Measurements from ENCODE around the gene MAP4K1.
A peak's percentile ranks its signal among the peaks of the same experiment; 100 is the strongest.
"Not testable (repeated sequence)": the region's sequence is repeated elsewhere in the genome, so short reads cannot be mapped to it uniquely, and the experiment has no call there.

The MAP4K1 gene

DNA sequence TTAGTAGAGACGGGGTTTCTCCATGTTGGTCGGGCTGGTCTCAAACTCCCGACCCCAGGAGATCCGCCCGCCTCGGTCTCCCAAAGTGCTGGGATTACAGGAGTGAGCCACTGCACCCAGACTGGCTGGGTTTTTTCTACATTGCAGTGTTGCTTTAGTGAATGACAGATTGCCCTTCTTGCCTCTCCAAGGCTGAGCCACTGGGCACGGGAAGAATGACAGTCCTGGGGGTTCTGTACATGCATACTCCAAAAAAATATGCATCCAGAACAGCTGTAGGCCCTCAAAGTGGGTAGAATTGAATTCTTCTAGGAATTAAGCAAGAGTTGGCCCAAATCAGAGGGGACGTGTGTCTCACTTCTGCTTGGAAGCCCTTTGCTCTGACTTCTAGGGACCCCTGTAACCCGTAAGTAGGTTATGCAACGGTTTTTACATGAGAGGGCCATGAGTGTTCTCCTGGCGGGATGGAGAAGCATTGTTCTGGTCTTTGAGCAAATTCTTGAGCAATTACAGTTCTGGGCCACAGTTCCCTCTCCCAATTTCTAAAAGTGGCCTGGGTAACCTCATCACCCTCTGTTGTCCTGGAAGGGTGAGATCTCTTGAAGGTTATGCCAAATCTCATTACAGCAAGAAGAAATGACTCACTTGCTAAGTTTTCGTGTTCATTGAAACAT lies 33.3 kb upstream of the MAP4K1 start:
- no peak for DNase-seq

DNA sequence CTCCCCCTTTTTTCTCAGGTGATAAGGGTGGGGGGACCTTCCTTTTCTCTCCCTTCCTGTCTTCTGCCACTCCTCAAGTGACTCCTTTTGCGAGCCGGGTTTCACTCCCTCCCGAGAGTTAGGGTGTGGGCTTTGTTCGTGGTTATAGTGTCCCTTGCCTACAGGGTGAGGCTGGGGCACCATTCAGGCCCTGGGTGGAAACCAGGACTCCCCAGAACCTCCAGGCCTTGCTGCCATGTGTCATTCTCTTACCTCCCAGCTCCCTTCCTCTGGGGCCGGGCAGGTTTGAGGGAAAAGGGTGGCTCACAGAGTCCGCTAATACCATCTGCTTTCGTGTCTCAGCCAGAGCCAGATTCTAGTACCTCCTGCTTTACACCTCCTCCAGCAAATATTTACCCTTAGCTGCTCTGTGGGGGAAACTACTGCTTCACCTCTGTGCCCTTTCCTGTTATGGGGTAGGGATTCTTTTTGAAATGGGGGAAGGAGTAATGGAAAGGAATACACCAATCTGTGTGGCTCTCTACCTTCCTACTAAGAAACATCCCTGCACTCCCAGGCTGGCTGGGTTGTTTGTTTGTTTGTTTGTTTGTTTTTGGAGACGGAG lies 32.5 kb upstream of the MAP4K1 start:
- DNase-seq: no peak

DNA sequence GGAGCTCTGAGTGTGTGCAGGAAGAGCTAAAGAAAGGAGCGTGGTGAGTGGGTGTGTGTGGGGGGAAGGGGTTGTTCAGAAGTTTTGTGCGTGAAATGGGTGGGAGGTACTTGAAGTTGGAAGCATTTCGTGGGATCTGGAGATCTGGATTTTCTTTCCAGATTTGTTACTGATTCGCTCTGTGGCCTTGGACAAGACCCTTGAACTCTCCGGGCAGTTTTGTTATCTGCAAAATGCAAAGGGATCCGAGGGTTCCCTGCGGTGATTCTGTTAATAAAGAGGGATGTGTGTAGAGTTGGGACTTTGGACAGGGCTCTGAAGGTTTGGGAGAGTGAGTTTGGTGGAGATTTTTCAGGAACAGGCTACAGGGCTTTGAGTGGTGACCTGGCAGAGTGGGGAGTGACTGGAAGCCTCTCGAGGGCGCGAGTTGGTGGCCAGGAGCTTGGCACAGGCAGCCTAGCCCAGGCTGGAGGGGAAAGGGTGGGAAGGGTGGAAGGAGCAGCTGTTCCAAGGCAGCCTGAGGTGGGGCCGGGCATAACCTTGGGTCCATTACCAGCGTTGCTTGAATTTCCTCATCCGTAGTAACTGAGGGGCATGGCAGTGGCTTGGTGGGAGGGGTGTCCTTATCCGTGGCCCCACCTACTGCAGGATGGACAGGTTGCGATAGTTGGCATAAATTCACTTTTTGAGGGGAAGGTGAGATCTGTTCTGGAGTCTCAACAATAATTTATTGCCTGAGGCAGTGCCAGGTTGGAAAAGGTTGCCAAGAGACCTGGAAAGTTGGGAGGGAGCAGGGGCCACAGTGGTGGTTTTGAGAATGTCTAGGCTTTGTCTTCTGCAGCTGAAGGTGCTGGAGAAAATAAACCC lies 31.8 kb upstream of the MAP4K1 start:
- no peak for DNase-seq

DNA sequence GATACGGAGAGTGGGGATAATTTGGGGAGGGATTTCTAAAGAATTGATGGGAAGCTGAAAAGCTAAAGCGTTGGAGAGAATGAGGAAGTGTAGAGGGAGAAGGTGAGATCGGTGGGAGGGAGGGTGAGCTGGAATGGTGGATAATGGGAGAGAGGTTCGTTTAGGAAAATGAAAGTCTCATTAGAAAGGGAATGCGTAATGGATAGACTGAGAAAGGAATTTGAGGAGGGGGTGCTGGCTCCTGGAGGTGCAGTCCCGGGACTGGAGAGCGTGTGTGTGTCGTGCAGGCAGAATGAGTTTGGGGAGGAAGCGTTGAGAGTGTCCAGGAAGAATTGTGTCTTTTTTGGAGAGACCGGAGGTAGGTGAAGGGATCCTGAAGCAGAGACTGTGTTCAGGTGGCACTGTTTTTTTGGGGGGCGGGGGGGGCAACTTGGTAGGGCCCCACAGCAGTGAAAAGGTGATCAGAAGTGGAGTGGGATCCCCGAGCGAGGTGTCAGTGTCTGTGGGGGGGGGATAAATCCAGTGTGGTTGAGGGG lies 31.1 kb upstream of the MAP4K1 start:
- DNase-seq: no peak

DNA sequence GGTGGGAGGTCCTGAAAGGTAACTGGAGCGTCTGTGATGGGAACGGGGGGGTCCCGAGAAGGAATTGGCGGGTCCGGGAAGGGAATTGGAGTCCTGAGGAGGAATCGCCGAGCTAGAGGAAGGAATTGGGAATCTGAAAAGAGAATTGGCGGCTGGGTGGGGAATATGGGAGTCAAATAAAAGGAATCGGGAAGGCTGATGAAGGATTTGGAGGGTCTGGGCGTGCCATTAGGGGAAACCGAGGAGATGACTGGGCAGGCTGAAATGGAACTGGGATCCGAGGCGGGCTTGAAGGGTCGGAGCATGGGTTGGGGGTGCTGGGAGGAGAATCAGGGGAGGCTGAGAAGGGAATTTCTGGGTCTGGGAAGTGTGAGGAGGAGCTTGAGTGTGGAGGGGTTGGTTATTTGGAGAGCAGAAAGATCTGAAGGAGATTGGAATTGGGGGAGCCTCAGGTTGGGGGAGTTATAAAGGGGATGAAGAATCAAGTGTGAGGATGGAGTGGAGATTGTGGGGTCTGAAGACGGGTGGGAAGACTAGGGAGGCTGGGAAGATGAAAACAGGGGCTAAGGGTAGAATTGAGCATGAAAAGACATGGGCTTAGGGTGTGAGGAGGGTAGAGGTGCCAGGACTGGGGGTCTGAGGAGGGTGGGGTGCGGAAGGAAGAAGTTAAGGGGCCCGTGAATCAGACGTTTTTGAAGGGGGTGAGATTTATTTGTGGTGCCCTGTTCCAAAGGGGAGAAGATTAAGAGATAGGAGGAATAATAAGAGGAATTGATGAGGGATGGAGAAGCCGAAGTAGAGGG lies 30.4 kb upstream of the MAP4K1 start:
- no peak for DNase-seq

DNA sequence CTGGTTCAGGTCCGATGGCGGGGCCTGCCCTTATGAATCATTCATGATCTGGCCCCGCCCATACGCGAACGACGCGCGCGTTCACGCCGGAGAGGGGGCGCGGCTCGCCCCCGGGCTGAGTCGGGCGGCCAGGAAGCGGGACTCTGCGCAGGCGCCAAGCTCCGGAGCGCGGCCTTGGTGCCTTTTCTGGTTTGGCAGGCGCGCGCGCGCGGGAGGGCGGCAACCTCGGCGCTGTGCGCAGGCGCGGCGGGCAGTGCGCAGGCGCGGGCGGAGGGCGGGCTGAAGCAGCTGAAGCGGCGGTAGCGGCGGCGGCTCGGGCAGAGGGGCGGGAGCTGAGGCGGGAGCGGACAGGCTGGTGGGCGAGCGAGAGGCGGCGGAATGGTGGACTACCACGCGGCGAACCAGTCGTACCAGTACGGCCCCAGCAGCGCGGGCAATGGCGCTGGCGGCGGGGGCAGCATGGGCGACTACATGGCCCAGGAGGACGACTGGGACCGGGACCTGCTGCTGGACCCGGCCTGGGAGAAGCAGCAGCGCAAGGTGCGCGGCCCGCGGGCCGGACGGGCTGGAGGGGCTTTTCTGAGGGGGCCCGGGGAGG lies 29.7 kb upstream of the MAP4K1 start, which contains the start of gene ACTN4:
Gene ACTN4, plus strand, starts transcription at position 282 of the 598 bp plus-strand sequence. Its CDS starts 97 bp downstream, at position 379.
- DNase-seq: peak; percentile 98 to 100 (median 99)

DNA sequence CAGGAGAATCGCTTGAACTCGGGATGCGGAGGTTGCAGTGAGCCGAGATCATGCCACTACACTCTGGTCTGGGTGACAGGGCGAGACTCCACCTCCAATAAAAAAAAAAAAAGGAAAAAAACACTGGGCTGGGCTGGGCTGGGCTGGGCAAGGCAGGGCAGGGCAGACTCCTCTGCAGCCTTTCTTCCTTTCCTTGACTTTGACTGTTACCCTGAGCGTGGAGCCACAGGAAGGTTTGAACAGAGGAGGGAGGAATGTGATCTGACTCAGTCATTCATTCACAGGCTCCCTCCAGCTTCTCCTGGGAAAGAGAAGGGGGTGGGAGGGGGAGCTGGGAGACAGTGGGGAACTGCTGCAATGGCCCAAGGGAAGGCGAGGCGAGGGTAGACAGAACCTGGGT lies 27.0 kb upstream of the MAP4K1 start:
- DNase-seq: no peak

DNA sequence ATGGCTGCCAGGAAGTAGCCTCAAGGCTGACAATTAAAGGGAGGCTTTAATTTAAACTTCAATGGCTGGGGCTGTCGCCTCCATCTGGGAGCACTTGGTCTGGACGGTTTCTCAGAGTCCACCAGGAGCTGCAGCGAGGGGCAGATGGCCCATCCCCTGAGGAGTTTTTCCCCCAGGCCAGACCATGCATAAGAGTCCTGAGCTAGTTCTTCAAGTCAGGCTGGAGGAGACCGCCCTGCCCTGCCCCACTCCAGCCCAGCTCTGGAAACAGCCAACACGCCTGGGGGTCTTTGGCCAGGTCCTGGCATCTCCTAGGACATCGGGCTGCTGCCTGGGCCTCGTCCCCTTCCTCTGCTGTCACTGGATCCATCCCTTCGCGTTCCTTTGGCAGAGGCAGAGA lies 24.4 kb upstream of the MAP4K1 start:
- no peak for DNase-seq

DNA sequence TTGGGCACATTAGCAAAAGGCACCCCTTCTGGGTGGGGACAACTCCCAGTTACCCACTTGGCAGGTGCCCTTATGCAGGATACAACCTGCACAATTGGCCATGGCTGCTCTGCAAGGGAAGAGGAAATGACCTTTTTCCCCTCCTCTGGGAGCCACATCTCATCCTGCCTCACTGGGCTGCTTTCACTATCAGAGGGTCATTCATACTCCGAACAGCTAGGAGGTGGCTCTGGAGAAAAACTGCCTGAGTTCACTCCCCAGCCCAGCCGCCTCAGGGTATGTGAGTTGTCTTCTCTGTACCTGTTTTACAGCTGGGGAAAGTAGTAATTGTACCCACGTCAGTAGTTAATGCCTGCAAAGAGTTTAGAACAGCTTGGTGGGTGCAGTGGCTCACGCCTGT lies 22.6 kb upstream of the MAP4K1 start:
- no peak for DNase-seq

DNA sequence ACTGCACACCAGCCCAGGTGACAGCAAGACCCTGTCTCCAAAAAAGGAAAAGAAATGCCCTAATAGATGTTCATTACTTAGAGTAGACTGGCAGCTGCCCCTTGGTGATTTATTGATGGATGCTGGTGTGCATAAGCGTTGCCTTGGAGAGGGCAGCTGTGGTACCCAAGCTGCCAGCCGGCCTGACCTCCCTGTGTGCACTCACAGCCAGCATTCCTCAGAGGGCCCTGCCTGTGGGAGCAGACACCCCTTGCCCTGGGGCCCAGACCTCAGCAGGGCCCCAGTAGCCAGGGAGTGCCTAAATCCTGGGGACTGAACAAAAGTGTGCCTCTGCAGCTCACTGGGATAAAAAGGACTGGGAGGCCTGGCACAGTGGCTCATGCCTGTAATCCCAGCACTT lies 21.9 kb upstream of the MAP4K1 start:
- DNase-seq: no peak

DNA sequence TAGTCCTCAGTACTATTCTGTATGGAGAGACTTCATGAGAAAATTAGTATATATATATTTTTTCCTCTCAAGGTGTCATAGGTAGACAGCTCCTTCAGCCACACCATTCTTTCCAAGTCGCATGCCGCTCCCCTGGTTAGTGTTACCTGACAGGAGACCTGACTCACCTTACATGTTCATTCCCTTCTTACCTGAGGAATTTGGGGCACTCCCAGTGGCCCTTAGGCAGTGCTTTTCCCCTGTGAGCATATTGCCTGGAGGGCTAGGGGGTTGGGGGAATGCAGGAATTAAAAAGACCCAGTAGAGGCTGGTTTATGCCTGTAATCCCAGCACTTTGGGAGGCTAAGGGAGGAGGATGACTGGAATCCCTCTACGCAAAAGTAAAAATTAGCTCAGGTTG lies 20.7 kb upstream of the MAP4K1 start:
- DNase-seq: no peak

DNA sequence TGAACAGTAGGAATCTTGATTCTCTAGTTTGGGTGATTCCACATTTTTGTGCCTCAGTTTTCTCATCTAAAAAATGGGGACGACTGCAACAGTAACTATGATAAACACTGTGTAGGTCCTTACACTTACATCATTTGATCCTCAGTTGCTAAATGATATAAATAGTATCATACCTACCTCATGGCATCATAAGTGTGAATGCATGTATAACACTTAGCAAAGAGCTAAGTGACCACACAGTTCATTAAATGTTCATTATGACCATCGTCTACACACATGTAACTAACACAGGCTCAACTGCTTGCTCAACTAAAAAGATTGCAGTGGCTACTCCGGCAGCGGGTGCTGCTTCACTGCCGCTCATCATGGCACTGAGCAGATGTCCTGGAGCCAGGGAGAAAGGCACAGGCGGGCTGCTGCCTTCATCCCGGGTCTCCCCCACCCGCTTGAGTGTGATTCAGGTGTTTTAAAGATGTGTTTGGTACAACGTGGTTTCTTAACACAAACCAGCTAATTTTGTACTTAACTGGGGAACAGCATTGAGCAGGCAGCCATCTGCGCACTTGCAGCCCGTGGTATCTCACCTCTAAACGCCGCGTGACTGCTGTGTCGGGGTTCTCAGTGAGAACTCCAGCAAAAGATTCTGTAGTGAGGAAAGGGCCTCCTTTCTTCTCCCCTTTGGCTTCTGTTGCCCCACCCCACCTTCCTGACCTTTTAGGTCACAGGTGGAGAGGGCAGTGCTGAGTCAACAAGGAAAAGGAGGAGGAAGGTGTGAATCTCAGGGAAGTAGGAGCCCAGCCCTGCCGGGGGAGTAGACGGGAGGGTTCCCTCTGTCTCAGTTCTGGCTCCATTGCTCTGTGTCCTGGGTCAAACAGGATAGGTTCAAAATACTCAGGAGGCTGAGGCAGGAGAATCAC lies 18.0 kb upstream of the MAP4K1 start:
- DNase-seq: no peak

DNA sequence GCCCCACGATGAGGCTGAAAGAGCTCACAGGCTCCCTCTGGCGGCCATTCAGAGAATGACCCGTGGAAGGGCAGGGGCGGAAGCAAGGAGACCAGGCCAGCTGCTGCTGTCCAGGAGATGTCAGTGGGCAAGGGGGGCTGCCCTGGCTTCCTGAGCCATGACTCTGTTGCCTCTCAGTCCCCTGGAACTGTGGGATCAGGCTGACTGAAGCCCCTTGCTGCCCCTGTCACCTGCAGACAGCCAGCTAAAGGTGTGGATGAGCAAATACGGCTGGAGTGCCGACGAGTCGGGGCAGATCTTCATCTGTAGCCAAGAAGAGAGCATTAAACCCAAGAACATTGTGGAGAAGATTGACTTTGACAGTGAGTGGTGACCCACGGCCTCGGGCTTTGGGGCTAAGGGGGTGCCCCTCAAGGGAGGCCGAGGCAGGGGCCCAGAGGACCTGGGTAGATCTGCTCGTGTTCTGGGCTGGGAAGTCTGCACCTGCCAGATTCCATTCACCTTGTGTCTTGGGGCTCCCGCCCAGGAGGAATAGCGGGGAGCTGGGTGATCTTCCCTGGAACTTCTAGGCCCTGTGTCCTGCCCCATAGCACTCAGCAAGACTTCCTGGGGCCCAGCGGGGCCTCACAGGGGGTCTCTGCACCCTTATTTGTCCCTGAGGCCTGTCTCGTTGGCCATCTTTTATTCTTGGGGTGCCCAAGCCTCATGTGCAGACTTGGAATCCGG lies 17.2 kb upstream of the MAP4K1 start:
- DNase-seq: peak; percentile 31 to 71 (median 58)

DNA sequence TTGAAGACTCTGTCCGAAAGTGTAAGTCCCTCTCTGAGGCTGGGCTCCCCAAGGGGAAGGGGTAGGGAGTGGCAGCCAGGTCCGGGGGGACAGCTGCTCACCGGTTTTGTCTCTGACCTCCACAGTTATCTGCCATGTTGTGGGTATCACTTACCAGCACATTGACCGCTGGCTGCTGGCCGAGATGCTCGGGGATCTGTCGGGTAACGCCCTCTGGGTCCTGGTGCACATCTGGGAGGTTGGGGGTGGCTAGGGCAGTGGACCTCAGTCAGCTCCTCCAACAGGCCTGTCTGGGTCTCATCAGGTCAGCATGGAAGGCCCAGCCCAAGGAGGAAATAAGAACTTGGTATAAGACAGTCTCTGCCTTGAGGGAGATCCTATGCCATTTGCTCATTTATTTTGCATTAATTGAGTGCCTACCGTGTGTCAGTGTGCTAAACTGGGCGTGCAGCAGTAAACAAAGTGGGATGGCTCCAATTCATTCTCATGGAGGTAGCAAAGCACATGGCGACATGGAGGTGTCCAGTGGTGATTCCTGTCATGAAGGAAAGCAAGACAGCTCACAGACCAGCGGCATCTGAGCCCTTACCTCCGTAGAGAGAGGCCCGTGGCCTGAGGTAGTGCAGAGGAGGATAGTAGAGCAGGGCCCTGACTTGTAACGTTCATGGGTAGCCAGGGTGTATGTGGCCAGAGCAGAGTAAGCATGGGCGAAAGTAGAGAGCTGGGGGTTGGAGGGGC lies 14.9 kb upstream of the MAP4K1 start:
- no peak for DNase-seq

DNA sequence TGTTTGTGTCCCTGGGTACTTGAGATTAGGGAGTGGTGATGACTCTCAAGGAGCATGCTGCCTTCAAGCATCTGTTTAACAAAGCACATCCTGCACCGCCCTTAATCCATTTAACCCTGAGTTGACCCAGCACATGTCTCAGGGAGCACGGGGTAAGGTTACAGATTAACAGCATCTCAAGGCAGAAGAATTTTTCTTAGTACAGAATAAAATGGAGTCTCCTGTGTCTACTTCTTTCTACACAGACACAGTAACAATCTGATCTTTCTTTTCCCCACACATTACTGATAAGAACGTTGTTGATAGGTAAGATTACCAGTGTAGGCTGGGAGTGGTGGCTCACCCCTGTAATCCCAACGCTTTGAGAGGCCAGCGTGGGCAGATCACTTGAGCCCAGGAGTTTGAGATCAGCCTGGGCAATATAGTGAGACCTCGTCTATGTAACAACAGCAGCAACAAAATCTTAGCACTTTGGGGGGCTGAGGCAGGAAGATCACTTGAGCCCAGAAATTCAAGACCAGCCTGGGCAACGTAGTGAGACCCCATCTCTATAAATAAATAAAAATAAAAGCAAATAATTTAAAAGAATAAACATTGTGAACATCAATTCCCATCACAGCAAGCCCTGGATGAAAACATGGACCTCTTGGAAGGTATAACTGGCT lies 14.2 kb upstream of the MAP4K1 start:
- not testable (repeated sequence) for DNase-seq

DNA sequence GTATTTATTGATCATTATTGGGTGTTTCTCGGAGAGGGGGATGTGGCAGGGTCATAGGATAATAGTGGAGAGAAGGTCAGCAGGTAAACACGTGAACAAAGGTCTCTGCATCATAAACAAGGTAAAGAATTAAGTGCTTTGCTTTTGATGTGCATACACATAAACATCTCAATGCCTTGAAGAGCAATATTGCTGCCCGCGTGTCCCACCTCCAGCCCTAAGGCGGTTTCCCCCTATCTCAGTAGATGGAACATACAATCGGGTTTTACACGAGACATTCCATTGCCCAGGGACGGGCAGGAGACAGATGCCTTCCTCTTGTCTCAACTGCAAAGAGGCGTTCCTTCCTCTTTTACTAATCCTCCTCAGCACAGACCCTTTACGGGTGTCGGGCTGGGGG lies 13.5 kb upstream of the MAP4K1 start:
- DNase-seq: not testable (repeated sequence)

DNA sequence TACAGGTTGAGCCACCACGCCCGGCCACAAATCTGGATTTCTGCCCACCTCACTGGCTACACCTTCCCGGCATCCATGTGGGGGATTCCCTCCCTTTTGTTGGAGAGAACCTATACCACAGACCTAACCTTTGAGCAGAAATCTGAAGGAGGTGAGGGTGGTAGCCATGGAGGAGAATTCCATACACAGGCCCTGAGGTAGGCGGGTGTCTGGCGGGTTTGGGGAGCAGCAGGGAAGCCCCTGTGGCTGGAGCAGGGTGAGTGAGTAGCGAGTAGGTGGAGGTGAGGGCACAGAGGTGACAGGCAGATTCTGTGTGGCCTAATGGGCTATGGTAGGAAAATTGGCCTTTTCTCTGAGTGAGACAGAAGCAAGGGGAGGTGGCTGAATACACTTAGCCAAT lies 11.8 kb upstream of the MAP4K1 start:
- no peak for DNase-seq

DNA sequence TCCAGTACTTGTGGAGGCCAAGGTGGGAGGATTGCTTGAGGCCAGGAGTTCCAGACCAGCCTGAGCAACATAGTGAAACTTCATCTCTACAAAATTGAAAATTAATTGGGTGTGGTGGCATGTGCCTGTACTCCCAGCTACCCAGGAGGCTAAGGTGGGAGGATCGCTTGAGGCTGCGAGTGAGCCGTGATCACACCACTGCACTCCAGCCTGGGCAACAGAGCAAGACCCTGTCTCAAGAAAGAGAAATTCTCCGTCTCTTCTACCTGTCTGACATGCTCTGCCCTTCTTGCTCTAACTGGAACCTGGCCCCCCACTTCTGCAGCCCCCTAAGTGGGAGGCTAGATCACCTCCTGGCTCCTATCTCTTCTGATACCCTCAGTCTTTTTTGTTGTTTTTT lies 8.6 kb upstream of the MAP4K1 start:
- DNase-seq: no peak

DNA sequence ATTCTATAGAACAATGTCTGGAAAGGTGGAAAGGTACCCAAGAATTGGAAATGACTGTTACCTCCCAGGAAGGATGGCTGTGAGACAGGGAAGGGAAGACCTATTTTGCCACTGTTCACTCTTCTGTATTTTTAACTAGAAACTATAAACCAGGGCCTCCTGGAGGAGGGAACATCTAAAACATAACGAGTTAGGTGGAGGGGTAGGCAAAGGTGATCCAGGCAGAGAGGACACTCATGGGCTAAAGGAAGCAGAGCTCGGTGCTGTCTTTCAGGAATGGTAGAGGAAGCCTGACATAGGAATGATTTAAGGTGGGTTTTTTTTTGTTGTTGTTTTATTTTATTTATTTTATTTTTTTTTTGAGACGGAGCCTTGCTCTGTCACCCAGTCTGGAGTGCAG lies 7.1 kb upstream of the MAP4K1 start:
- DNase-seq: no peak
